ENCODE measurements around the gene SCD.
"Not testable (repeated sequence)": the region's sequence is repeated elsewhere in the genome, so short reads cannot be mapped to it uniquely, and the experiment has no call there.

SCD gene

DNA sequence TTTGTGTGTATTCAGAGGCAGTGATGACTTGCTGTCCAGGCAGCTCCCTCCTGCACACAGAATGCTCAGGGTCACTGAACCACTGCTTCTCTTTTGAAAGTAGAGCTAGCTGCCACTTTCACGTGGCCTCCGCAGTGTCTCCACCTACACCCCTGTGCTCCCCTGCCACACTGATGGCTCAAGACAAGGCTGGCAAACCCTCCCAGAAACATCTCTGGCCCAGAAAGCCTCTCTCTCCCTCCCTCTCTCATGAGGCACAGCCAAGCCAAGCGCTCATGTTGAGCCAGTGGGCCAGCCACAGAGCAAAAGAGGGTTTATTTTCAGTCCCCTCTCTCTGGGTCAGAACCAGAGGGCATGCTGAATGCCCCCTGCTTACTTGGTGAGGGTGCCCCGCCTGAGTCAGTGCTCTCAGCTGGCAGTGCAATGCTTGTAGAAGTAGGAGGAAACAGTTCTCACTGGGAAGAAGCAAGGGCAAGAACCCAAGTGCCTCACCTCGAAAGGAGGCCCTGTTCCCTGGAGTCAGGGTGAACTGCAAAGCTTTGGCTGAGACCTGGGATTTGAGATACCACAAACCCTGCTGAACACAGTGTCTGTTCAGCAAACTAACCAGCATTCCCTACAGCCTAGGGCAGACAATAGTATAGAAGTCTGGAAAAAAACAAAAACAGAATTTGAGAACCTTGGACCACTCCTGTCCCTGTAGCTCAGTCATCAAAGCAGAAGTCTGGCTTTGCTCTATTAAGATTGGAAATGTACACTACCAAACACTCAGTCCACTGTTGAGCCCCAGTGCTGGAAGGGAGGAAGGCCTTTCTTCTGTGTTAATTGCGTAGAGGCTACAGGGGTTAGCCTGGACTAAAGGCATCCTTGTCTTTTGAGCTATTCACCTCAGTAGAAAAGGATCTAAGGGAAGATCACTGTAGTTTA, 15.8 kb downstream of the SCD start:
- DNase-seq, result no peak

DNA sequence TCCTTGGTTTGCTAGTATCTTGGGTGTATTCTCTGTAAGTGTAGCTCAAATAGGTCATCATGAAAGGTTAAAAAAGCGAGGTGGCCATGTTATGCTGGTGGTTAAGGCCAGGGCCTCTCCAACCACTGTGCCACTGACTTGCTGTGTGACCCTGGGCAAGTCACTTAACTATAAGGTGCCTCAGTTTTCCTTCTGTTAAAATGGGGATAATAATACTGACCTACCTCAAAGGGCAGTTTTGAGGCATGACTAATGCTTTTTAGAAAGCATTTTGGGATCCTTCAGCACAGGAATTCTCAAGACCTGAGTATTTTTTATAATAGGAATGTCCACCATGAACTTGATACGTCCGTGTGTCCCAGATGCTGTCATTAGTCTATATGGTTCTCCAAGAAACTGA, 17.1 kb downstream of the SCD start:
- no peak for DNase-seq

DNA sequence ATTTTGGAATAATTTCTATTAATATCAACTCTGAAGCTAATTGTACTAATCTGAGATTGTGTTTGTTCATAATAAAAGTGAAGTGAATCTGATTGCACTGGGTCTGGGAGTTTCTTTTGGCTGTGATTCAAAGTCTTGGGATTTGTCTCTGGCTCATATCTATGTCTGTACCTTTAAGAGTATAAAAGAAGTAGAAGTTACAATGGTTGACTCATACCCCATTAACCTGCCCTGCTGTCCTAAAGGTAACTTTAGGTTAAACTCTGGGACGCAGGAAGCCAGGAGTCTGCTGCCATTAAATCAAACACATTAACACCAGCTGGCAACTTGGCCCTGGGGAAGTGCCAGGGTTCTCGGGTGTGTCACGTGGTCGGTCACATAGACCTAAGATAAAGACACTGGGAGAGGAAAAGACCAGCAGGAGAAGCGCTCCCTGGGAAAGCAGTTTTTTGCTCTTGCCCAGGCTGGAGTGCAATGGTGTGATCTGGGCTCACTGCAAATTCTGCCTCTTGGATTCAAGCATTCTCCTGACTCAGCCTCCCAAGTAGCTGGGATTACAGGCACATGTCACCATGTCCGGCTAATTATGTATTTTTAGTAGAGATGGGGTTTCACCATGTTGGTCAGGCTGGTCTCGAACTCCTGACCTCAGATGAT, 17.8 kb downstream of the SCD start:
- DNase-seq, result no peak

DNA sequence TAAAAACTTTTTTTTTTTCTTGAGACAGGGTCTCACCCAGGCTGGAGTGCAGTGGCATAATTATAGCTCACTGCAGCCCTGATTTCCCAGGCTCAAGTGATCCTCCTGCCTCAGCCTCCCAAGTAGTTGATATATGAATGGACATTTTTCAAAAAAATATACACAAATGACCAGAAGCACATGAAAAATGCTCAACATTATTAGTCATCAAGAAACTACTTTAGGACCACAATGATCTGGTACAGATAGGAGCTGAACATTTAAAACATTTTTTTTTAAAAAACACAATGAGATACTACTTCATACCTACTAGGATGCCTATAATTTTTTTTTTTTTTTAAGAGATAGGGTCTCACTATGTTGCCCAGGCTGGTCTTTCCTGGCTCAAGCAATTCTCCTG, 21.7 kb downstream of the SCD start:
- no peak for DNase-seq

DNA sequence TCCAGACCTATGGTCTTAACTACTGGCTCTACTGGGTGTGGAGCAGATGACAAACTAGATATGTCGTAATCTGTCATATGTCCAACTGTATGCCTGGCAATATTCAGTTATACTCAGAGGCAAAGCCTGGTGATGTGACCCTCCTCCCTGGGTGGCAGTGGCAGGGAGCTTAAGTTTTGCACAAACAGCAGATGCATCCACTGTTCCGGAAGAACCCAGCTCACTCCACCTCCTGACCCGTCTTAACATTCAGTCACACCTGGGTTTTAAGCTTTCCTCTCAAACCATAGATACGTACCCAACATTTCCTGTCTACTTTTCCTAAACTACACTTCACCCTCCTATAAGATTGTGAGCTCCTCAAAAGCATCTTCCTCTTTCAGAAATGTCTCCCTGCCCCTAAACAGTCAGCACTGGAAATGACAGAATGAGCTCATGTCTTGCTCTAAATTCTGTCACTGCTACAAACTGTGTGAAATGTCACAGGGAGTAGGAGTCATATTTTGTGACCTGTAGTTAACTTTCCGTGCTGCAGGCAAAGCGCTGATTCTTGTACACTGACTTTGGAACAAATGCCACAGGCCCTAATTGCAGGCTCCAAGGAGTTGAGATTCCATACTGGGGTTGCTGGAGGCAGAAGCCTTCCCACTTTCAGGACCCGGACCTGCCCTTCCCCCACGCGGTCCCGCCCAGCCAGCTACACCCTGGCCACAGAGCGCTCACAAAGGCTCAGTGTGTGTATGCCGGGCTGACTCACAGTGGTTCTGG, 23.9 kb downstream of the SCD start:
- DNase-seq, result peak; percentile 55

DNA sequence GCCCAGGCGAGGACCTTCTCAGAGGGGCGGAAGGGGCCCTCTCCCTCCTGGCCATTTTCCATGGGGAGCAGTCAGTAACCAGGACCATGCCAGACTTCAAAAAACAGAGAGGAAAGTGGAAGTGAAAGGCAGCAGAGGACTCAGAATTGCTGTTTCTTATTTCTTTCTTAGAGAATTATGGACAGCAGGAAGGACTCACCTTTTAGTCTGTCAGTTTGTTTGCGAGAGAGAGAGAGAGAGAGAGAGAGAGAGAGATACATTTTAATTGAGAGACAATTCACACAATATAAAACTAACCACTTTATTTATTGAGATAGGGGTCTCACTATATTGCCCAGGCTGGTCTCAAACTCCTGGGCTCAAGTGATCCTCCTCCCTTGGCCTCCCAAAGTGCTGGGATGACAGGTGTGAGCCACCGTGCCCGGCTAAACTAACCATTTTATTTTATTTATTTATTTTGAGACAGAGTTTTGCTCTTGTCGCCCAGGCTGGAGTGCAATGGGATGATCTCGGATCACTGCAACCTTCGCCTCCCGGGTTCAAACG, 24.5 kb downstream of the SCD start:
- no peak for DNase-seq

DNA sequence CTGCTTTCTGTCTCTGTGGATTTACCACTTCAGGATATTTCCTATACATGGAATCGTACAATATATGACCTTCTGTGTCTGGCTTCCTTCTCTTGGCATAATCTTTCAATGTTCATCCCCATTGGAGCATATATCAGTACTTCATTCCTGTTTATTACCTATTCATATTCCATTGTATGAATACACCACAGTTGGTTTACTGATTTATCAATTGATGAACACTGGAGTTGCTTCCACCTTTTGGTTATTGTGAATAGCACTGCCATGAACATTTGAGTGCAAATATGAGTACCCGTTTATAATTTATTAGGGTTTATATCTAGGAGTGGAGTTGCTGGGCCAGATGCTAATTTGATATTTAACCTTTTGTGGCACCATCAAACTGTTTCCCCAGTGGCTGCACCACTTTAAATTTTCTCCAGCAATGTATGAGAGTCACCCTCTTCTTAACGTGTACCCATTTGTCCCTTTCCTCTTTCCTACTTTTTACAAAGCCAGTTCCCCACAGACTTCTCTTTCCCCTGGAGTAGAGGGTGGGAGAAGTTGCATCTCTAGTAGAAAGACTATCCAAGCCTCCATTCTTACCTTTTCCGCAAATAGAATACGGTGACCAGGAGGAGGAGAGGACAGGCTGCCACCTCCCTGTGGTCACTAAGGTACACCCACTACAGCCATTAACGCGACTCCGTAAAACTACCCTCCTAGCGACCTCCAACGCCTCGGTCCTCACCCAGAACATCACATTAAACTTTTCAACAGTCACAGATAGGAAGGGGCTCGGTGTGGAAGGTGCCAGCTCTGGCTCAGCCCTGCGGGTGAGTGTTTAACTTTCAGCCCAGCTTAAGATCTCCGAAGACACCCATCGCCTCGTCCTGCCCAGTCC, 25.6 kb downstream of the SCD start:
- no peak for DNase-seq

DNA sequence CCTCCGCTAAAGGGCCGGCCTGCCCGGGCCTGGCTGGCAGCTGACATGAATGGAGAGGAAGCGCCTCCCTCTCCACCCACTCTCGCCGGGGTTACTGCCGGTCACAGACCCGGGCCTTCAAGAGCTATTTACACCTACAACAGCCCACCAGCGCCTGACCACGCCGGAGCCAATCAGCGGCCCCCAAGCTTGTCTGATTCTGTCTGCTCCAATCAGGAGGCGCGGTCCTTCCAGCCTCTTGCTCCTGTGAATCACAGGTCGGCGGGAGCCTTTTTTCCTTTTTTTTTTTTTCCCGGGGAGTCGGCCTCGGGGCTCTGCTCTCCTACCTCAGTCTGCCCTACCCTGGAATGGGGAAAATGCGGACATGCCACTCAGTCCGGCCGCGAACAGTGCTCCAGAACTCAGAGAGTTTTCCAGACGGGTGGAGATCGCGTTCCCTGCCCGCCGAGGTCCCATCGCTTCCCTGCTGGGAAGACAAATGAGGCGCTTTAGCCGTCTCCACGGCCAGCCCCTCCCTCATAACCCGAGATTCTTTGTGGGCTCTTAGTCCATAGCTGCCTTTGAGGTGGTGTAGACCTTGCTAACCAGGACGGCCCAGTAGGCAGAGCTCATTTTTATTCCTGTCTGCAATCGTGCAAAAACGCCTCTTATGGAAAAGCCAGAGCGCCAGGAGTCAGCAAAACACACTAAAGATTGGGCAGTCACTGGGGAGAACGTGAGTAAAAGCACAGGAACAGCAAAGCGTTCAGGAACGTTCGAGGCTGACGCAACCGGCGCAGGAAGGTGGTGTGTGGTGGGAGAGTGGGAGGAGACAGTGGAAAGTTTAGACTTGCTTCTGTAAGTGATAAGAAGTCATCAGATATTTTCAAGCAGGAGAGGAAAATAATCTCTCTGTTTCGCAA, 26.5 kb downstream of the SCD start:
- peak; percentile 88 for DNase-seq

DNA sequence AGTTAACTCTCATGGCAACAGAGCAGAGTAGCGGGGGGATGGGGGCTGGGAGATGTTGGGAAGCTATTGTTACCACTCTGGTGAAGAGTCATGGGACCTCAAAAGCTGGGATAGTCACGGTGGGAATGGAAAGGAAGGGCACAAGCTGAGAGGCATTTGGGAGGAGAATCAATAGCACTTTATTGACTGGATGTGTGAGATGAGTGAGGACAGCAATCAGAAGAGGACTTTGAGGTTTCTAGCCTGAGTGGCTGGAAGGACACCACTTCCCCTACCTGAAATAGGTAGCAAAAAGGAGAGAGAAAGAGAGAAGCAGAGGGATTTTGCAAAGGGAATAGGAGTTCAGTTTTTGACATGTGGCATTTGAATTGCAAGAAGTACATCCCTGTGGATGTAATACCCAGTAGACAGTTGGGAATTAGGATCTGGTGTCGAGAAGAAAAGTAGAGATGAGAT, 27.2 kb downstream of the SCD start:
- no peak for DNase-seq

DNA sequence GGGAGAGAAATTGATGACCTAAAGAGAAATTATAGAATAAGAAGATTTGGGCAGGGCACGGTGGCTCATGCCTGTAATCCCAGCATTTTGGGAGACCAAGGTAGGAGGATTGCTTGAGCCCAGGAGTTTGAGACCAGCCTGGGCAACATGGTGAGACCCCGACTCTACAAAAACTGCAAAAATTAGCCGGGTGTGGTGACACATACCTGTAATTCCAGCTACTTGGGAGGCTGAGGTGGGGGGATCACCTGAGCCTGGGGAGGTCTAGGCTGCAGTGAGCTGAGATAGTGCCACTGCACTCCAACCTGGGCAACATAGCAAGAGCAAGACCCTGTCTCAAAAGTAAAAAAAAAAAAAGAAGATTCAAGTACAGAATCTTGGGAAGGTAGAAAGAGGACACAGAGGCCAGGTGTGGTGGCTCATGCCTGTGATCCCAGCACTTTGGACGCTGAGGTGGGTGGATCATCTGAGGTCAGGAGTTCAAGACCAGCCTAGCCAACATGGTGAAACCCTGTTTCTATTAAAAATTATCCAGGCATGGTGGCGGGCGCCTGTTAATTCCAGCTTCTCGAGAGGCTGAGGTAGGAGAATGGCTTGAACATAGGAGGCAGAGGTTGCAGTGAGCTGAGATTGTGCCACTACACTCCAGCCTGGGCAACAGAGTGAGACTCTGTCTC, 27.8 kb downstream of the SCD start:
- DNase-seq, result not testable (repeated sequence)

DNA sequence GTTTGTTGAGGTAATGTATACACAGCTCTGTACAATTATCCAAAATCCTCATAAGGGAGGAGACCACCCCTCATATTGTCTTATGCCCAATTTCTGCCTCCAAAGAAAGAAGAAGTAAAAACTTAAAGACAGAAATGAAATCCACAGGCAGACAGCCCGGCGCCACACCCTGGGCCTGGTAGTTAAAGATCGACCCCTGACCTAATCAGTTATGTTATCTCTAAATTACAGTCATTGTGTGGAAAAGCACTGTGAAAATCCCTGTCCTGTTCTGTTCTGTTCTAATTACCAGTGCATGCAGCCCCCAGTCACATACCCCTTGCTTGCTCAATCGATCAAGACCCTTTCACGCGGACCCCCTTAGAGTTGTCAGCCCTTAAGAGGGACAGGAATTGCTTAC, 29.6 kb downstream of the SCD start:
- DNase-seq, result not testable (repeated sequence)

DNA sequence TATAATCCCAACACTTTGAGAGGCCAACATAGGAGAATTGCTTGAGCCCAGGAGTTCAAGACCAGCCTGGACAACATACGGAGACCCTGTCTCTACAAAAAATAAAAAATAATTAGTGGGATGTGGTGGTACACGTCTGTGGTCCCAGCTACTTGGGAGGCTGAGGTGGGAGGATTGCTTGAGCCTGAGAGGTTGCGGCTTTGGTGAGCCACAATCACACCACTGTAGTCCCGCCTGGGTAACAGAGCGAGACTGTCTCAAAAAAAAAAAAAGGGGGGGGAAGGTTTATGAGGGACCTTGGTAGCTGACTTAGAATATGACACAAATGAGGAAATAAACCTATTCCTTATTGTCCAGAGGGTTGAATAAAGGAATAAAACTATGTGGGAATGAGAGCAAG, 30.8 kb downstream of the SCD start:
- DNase-seq, result no peak

DNA sequence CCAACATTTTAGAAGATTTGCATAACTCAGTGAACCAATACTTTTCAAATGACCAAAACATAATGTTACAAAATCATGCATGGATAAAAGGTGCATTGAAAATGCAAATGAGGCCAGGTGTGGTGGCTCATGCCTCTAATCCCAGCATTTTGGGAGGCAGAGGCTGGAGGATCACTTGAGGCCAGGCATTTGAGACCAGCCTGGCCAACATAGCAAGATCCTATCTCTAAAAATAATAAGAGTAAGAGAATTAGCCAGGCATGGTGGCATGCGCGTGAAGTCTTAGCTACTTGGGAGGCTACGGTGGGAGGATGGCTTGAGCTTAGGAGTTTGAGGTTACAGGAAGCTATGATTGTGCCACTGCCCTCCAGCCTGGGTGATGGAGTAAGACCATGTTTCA, 33.4 kb downstream of the SCD start:
- no peak for DNase-seq

DNA sequence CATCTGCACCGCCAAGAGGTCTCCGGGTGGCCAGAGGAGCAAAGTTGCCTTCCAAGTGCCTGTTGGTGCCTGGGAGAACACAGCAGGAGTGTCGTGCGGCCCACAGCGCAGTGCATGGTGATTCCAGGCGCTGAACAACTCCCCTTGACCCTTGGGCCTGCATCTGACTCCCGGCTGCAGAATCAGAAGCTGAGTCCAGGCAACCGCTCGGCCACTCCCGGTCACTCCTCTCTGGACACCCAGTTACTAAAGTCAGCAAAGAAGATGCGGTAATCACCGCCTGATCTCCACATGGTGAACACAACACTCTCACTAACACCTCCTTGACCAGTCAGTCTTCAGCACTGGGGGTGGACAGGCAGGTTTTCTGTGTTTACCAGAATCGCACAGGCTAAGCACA, 35.5 kb downstream of the SCD start:
- no peak for DNase-seq

DNA sequence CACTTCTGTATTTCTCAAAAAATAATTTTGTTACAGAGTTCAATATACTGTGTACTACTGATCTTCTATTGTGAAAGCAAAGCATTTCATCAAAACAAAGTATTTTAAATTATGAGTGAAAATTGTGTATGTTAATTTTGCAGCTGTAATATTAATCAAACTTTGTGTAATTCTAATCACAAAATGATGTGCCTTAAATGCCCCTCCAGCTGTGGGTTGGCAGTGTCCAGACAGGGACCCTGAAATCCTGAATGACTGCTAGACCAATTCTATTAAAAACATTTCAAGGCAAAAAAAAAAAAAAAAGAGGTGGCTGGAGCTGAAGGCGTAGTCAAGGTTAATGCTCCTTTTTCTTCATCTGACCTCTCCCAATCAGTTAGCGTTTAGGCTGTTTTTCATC, 36.2 kb downstream of the SCD start:
- DNase-seq, result no peak

DNA sequence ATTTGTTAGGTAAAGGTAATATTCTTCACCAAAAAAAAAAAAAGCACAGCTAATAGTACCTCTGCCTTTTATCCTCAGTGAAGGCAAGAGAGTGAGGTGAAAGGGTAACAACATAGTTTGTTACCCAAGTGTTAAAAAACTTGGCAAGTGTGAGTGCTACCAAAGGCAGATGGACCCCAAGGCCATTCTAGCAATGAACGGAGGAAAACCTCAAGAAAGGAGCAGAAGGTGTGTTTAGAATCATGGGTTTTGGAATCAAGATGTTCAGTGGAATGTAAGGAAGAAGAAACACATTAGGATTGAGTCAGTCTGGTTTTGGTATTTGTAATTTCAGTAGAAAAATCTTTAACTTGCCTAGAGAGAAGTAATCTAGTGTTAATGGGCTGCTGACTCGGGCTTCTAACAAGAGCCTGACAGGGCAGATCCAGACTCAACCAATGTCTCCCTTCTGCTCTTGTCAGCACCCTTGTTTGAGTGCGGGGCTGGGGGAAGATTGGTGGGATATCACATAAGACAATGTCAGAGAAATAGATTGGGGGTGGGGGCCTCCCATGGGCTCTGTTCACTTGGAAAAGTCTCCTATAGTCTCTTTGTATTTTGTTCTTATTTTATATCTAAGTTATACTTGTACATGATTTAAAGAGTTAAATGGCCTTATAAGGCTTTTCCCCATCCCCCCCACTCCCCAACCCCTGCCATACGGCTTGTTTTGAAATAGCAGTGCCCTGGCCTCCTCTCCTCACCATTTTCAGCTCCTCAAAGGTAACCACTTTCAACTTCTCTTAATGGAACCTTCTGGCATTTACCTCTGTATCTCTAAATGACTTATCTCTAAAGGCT, 44.4 kb downstream of the SCD start:
- DNase-seq, result no peak

DNA sequence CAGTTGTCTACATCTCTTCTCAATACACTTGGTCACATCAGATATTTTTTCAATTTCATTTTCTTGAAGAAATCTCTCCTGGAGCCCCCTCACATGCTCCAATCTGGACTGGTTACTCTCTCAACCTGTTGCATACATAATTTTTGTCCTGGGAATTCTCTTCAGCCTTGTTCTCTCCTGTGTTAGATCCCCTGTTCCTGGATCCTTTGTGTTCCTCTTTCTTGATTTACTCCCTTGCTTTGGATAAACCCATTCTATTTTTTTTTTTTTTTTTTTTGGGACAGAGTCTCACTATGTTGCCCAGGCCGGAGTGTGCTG, 45.6 kb downstream of the SCD start:
- no peak for DNase-seq

DNA sequence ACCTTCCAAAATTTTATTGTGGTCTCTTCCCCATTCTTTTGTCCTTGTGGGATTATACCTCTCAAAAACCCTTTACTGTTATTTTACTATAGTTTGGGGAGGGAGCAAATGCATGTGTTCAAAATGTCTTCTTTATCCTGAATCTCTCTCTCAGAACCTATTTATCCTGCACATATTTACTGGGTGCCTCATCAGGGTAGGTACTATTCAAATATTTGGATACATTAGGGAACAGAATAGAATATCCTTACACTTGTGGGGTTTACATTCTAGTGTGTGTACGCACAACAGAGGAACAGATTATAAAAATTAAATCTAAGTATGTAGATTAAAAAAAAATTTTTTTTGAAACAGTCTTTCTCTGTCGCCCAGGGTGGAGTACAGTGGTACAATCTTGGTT, 48.6 kb downstream of the SCD start:
- DNase-seq, result no peak

DNA sequence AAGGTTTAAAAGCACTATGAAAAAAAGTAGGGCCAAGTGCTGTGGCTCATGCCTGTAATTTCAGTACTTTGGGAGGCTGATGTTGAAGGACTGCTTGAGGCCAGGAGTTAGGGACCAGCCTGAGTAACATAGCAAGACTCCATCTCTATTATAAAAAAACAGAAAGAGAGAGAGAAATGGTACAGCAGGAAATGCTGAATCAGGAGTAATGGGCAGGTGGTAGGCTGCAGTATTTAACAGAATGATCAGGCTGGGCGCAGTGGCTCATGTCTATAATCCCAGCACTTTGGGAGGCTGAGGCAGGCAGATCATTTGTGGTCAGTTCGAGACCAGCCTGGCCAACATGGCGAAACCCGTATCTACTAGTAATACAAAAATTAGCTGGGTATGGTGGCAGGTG, 49.6 kb downstream of the SCD start:
- DNase-seq, result no peak

Data from CD4-positive, alpha-beta T cell treated with Interleukin-12 subunit alpha and Interleukin-12 subunit beta, for 1 hour (primary cell).